Natural killer cell (primary cell): ENCODE measurements around the gene MYH16. TPM values are rescaled to one million over a fixed set of nuclear protein-coding genes. Genes with fewer than 3 reads are reported as not detected.

Experiments
- ATAC-seq, 3 donors: fragments of 150-1000 bp in 2 of 3; fragments of 200-7000 bp in 1 of 3; cut with Tn5 transposase; 1 replicate in 1 of 3; 2 replicates in 2 of 3; pipeline ENCODE4 v1.10.0; 2021; ENCODE audit warnings: mild to moderate bottlenecking in 2 of 3, moderate library complexity in 2 of 3
- DNase-seq, 2 donors: peaks; one replicate each; pipeline versions ENCODE4 v3.0.0 to v3.0.0-alpha.2; 2013 to 2021; ENCODE audit warnings: mixed read lengths in 1 of 2
- H3K27ac ChIP-seq: one replicate; pipeline ENCODE4 v1.5.1; 2013; ENCODE audit warnings: mild to moderate bottlenecking, low read length
- H3K27me3 ChIP-seq: one replicate; pipeline ENCODE4 v1.6.1; 2013; ENCODE audit warnings: low read length; ENCODE audit not compliant: control insufficient read depth, insufficient read depth
- H3K36me3 ChIP-seq: one replicate; pipeline ENCODE4 v1.6.1; 2013; ENCODE audit warnings: low read length; ENCODE audit not compliant: control insufficient read depth, insufficient read depth
- H3K4me1 ChIP-seq: one replicate; pipeline ENCODE4 v1.6.1; 2013; ENCODE audit warnings: low read length; ENCODE audit not compliant: control insufficient read depth, insufficient read depth
- H3K4me3 ChIP-seq: one replicate; pipeline ENCODE4 v1.5.1; 2013; ENCODE audit warnings: low read length
- H3K9me3 ChIP-seq: one replicate; pipeline ENCODE4 v1.6.1; 2013; ENCODE audit warnings: low read length; ENCODE audit not compliant: control insufficient read depth, insufficient read depth
- H3K27ac Mint-ChIP-seq, 2 donors: one replicate each; pipeline ENCODE4 v1.8.0; 2022; ENCODE audit warnings: mild to moderate bottlenecking in 2 of 2, mixed read lengths in 2 of 2, moderate library complexity in 1 of 2
- H3K27me3 Mint-ChIP-seq, 2 donors: one replicate each; pipeline ENCODE4 v1.8.0; 2022; ENCODE audit warnings: low read depth in 2 of 2, mixed read lengths in 2 of 2
- H3K36me3 Mint-ChIP-seq: one replicate; pipeline ENCODE4 v1.8.0; 2022; ENCODE audit warnings: mixed read lengths
- H3K4me1 Mint-ChIP-seq, 2 donors: one replicate each; pipeline ENCODE4 v1.8.0; 2022; ENCODE audit warnings: mixed read lengths in 2 of 2
- H3K4me3 Mint-ChIP-seq: one replicate; pipeline ENCODE4 v1.8.0; 2022; ENCODE audit warnings: mild to moderate bottlenecking, moderate library complexity, mixed read lengths
- H3K9me3 Mint-ChIP-seq, 2 donors: one replicate each; pipeline ENCODE4 v1.8.0; 2022; ENCODE audit warnings: mixed read lengths in 2 of 2
- CTCF ChIP-seq: fragments of 200-600 bp; IDR thresholded peaks from one replicate; pipeline ENCODE4 v1.8.0; 2022; ENCODE audit warnings: antibody characterized with exemption
- WGBS: methylation state at CpG from one replicate; pipeline ENCODE4 v1.1.7; 2013; ENCODE audit warnings: missing lambda C conversion rate; ENCODE audit not compliant: insufficient coverage; 5-methylcytosine and 5-hydroxymethylcytosine counted together
- intact Hi-C: fragments of 100-400 bp; cut with micrococcal nuclease; formaldehyde crosslinking; loops from one replicate; pipeline ENCODE4 v1.14.2; 2022
- total RNA-seq, 4 donors: library from RNA; stranded (reverse); fragments of 120-200 nt in 1 of 4; gene quantifications; one replicate each; pipeline versions ENCODE4 v1.2.3 to v1.2.4, GENCODE V29; 2013 to 2022

MYH16 gene
- total RNA-seq, 3 donors from 2014 or later (not counting 1 experiment from before 2014, with no cell fraction given) = not detected

GRCh38 chr7:99359465-99360154, 87.0 kb downstream of the MYH16 start:
- no peak overlapping the region for H3K27ac ChIP-seq
- H3K36me3 ChIP-seq = peaks cover 67% of the 10 kb centered on the region
- intact Hi-C loops = no loop called here
- no peak for TF ChIP-seq CTCF
- DNase-seq = no peak
- ATAC-seq = no peak
- no peak overlapping the region for H3K27ac Mint-ChIP-seq
- H3K36me3 Mint-ChIP-seq = no peaks in the 10 kb centered on the region
- H3K4me3 Mint-ChIP-seq = no peak overlapping the region
- no peaks in the 10 kb centered on the region for H3K27me3 Mint-ChIP-seq
- no peaks in the 10 kb centered on the region for H3K27me3 ChIP-seq
- no peaks in the 10 kb centered on the region for H3K9me3 Mint-ChIP-seq
- H3K4me3 ChIP-seq = no peak overlapping the region
- H3K9me3 ChIP-seq = no peaks in the 10 kb centered on the region
- H3K4me1 ChIP-seq = no peaks in the 10 kb centered on the region
- no peaks in the 10 kb centered on the region for H3K4me1 Mint-ChIP-seq
- WGBS = 95% methylated on average over 22 of the region's 22 CpGs

Other genes with a start within 250 kb of the MYH16 start
- 10 to 100 TPM; 33.3 to 34.7 (median 34.2) TPM for gene SMURF1, start 128.7 kb upstream of the MYH16 start, total RNA-seq
- not detected for gene KPNA7, start 64.7 kb upstream of the MYH16 start, total RNA-seq
- 10 to 100 TPM; 38.1 to 48.1 (median 47.9) TPM for gene ARPC1A, start 53.1 kb downstream of the MYH16 start, total RNA-seq
- 100 to 1,000 TPM; 161 to 184 (median 179) TPM for gene ARPC1B, start 101.9 kb downstream of the MYH16 start, total RNA-seq
- 10 to 100 TPM; 55.3 to 60.6 (median 59.3) TPM for gene PDAP1, start 135.8 kb downstream of the MYH16 start, total RNA-seq
- gene BUD31, start 136.1 kb downstream of the MYH16 start, total RNA-seq = 100 to 1,000 TPM; 145 to 190 (median 187) TPM
- 1 to 10 TPM; 5.3 to 6.6 (median 6.4) TPM for gene PTCD1, start 166.0 kb downstream of the MYH16 start, total RNA-seq
- 10 to 100 TPM; 54.0 to 61.6 (median 54.8) TPM for gene CPSF4, start 166.1 kb downstream of the MYH16 start, total RNA-seq
- 100 to 1,000 TPM in 2 of 3 donors, 10 to 100 TPM in 1; 90.8 to 123 (median 111) TPM for gene ATP5MF, start 193.3 kb downstream of the MYH16 start, total RNA-seq
- 10 to 100 TPM; 16.7 to 18.6 (median 16.8) TPM for gene ZNF789, start 200.1 kb downstream of the MYH16 start, total RNA-seq
- gene ZNF394, start 227.4 kb downstream of the MYH16 start, total RNA-seq = 100 to 1,000 TPM; 188 to 237 (median 215) TPM
- gene ZKSCAN5, start 231.8 kb downstream of the MYH16 start, total RNA-seq = 1 to 10 TPM; 6.8 to 9.7 (median 7.4) TPM